ENCODE data around the gene SLX9. TPM values are rescaled to one million over a fixed set of nuclear protein-coding genes. Genes with fewer than 3 reads are reported as not detected.

Gene SLX9
- total RNA-seq, 2 donors from 2014 or later = 43.5 to 83.6 TPM

- Mint-ChIP-seq H3K27me3 (no peaks in the 10 kb centered on the region), H3K27ac (no peak overlapping the region), H3K36me3 (no peaks in the 10 kb centered on the region), H3K4me3 (no peak overlapping the region), H3K4me1 (ENCODE audit: low read depth in 2 of 2) (no peaks in the 10 kb centered on the region), H3K9me3 (no peaks in the 10 kb centered on the region)
- ATAC-seq = no peak
- DNase-seq (ENCODE audit: low spot score) = peak; percentile 45
Observed at GRCh38 chr21:44987886-44988606, 48.2 kb downstream of the SLX9 start.

- Mint-ChIP-seq H3K4me1 (ENCODE audit: low read depth in 2 of 2) (no peaks in the 10 kb centered on the region), H3K36me3 (no peaks in the 10 kb centered on the region), H3K9me3 (no peaks in the 10 kb centered on the region), H3K27ac (no peak overlapping the region), H3K27me3 (no peaks in the 10 kb centered on the region), H3K4me3 (no peak overlapping the region)
- DNase-seq (ENCODE audit: low spot score) (no peak), ATAC-seq (no peak)
Observed at GRCh38 chr21:44988607-44989536, 49.0 kb downstream of the SLX9 start.

- no peaks in the 10 kb centered on the region for H3K9me3 Mint-ChIP-seq
- ATAC-seq = no peak
Observed at GRCh38 chr21:44989537-44989886, 49.7 kb downstream of the SLX9 start.

GRCh38 chr21:44989943-44990780 lies 50.3 kb downstream of the SLX9 start:
- no peaks in the 10 kb centered on the region for H3K9me3 Mint-ChIP-seq
- no peaks in the 10 kb centered on the region for H3K4me1 Mint-ChIP-seq (ENCODE audit: low read depth in 2 of 2)
- DNase-seq (ENCODE audit: low spot score) (no peak), ATAC-seq (no peak)
- H3K27ac Mint-ChIP-seq = no peak overlapping the region
- no peak overlapping the region for H3K4me3 Mint-ChIP-seq
- no peaks in the 10 kb centered on the region for H3K36me3 Mint-ChIP-seq
- H3K27me3 Mint-ChIP-seq = no peaks in the 10 kb centered on the region

More at GRCh38 chr21:44989537-44989886, 49.7 kb downstream of the SLX9 start:
- no peaks in the 10 kb centered on the region for H3K4me1 Mint-ChIP-seq (ENCODE audit: low read depth in 2 of 2)
- no peak overlapping the region for H3K4me3 Mint-ChIP-seq
- H3K27ac Mint-ChIP-seq = no peak overlapping the region
- no peak for DNase-seq (ENCODE audit: low spot score)
- H3K36me3 Mint-ChIP-seq = no peaks in the 10 kb centered on the region
- no peaks in the 10 kb centered on the region for H3K27me3 Mint-ChIP-seq

GRCh38 chr21:44990921-44991320 lies 51.1 kb downstream of the SLX9 start:
- ATAC-seq (no peak), DNase-seq (ENCODE audit: low spot score) (no peak)
- no peaks in the 10 kb centered on the region for H3K4me1 Mint-ChIP-seq (ENCODE audit: low read depth in 2 of 2)
- no peaks in the 10 kb centered on the region for H3K36me3 Mint-ChIP-seq
- H3K27me3 Mint-ChIP-seq = no peaks in the 10 kb centered on the region
- no peak overlapping the region for H3K4me3 Mint-ChIP-seq
- H3K9me3 Mint-ChIP-seq = no peaks in the 10 kb centered on the region
- H3K27ac Mint-ChIP-seq = no peak overlapping the region

- no peak for ATAC-seq
- no peak for DNase-seq (ENCODE audit: low spot score)
- Mint-ChIP-seq H3K36me3 (no peaks in the 10 kb centered on the region), H3K4me1 (ENCODE audit: low read depth in 2 of 2) (no peaks in the 10 kb centered on the region), H3K4me3 (no peak overlapping the region), H3K27me3 (no peaks in the 10 kb centered on the region), H3K9me3 (no peaks in the 10 kb centered on the region), H3K27ac (no peak overlapping the region)
Observed at GRCh38 chr21:44991538-44992483, 52.0 kb downstream of the SLX9 start.

GRCh38 chr21:44992608-44993031 lies 52.8 kb downstream of the SLX9 start:
- ATAC-seq (no peak), DNase-seq (ENCODE audit: low spot score) (no peak)
- Mint-ChIP-seq H3K27ac (no peak overlapping the region), H3K4me1 (ENCODE audit: low read depth in 2 of 2) (no peaks in the 10 kb centered on the region), H3K4me3 (no peak overlapping the region), H3K9me3 (no peaks in the 10 kb centered on the region), H3K36me3 (no peaks in the 10 kb centered on the region), H3K27me3 (no peaks in the 10 kb centered on the region)

GRCh38 chr21:44993321-44994046 lies 53.7 kb downstream of the SLX9 start:
- Mint-ChIP-seq H3K36me3 (no peaks in the 10 kb centered on the region), H3K4me1 (ENCODE audit: low read depth in 2 of 2) (no peaks in the 10 kb centered on the region), H3K27me3 (no peaks in the 10 kb centered on the region), H3K4me3 (no peak overlapping the region), H3K27ac (no peak overlapping the region), H3K9me3 (no peaks in the 10 kb centered on the region)
- ATAC-seq = no peak
- no peak for DNase-seq (ENCODE audit: low spot score)

- DNase-seq (ENCODE audit: low spot score) (no peak), ATAC-seq (no peak)
- Mint-ChIP-seq H3K27me3 (no peaks in the 10 kb centered on the region), H3K9me3 (no peaks in the 10 kb centered on the region), H3K36me3 (no peaks in the 10 kb centered on the region), H3K4me3 (no peak overlapping the region), H3K27ac (no peak overlapping the region), H3K4me1 (ENCODE audit: low read depth in 2 of 2) (no peaks in the 10 kb centered on the region)
Observed at GRCh38 chr21:44994047-44994694, 54.3 kb downstream of the SLX9 start.

GRCh38 chr21:44994695-44995342 lies 55.0 kb downstream of the SLX9 start:
- H3K9me3 Mint-ChIP-seq = no peaks in the 10 kb centered on the region

GRCh38 chr21:44995343-44995941 lies 55.6 kb downstream of the SLX9 start:
- no peak overlapping the region for H3K4me3 Mint-ChIP-seq
- ATAC-seq (no peak), DNase-seq (ENCODE audit: low spot score) (no peak)
- no peak overlapping the region for H3K27ac Mint-ChIP-seq
- H3K9me3 Mint-ChIP-seq = no peaks in the 10 kb centered on the region
- no peaks in the 10 kb centered on the region for H3K4me1 Mint-ChIP-seq (ENCODE audit: low read depth in 2 of 2)
- no peaks in the 10 kb centered on the region for H3K36me3 Mint-ChIP-seq
- H3K27me3 Mint-ChIP-seq = no peaks in the 10 kb centered on the region

More at GRCh38 chr21:44994695-44995342, 55.0 kb downstream of the SLX9 start:
- no peaks in the 10 kb centered on the region for H3K36me3 Mint-ChIP-seq
- H3K27me3 Mint-ChIP-seq = no peaks in the 10 kb centered on the region
- H3K4me1 Mint-ChIP-seq (ENCODE audit: low read depth in 2 of 2) = no peaks in the 10 kb centered on the region
- no peak overlapping the region for H3K4me3 Mint-ChIP-seq
- ATAC-seq = no peak
- H3K27ac Mint-ChIP-seq = no peak overlapping the region
- DNase-seq (ENCODE audit: low spot score) = no peak
